Ishikawa (cell line): ENCODE results near the gene ADAMTS16.

ENCODE experiments used
- CEBPB ChIP-seq: IDR thresholded peaks from 2 replicates; pipeline ENCODE4 v1.6.1; 2012
- CREB1 ChIP-seq: IDR thresholded peaks from 2 replicates; pipeline ENCODE4 v1.6.1; 2012; ENCODE audit warnings: low read depth
- EGR1 ChIP-seq: IDR thresholded peaks from 2 replicates; pipeline ENCODE4 v1.6.1; 2012
- EP300 ChIP-seq: IDR thresholded peaks from 2 replicates; pipeline ENCODE4 v1.6.1; 2012; ENCODE audit warnings: borderline replicate concordance
- FOXM1 ChIP-seq: IDR thresholded peaks from 2 replicates; pipeline ENCODE4 v1.6.1; 2012; ENCODE audit warnings: low read depth, borderline replicate concordance
- NFIC ChIP-seq: IDR thresholded peaks from 2 replicates; pipeline ENCODE4 v1.6.1; 2012
- RAD21 ChIP-seq: IDR thresholded peaks from 2 replicates; pipeline ENCODE4 v1.6.1; 2012; ENCODE audit warnings: low read depth
- TAF1 ChIP-seq: IDR thresholded peaks from 2 replicates; pipeline ENCODE4 v1.6.1; 2012; ENCODE audit warnings: low read depth, mild to moderate bottlenecking
- TCF12 ChIP-seq: IDR thresholded peaks from 2 replicates; pipeline ENCODE4 v1.6.1; 2012; ENCODE audit warnings: low read depth
- TEAD4 ChIP-seq: IDR thresholded peaks from 2 replicates; pipeline ENCODE4 v1.6.1; 2012
- YY1 ChIP-seq: IDR thresholded peaks from 2 replicates; pipeline ENCODE4 v1.6.1; 2012; ENCODE audit warnings: low read depth
- ZBTB7A ChIP-seq: IDR thresholded peaks from 2 replicates; pipeline ENCODE4 v1.6.1; 2012; ENCODE audit warnings: low read depth
- TF ChIP-seq, protein P1 (sequence below): IDR thresholded peaks from 2 replicates; pipeline ENCODE4 v1.6.1; 2012
- TF ChIP-seq, protein P2 (sequence below): IDR thresholded peaks from 2 replicates; pipeline ENCODE4 v1.6.1; 2012
- TF ChIP-seq, protein P3 (sequence below): IDR thresholded peaks from 2 replicates; pipeline ENCODE4 v1.6.1; 2012; ENCODE audit warnings: low read depth, mild to moderate bottlenecking

Gene ADAMTS16

DNA sequence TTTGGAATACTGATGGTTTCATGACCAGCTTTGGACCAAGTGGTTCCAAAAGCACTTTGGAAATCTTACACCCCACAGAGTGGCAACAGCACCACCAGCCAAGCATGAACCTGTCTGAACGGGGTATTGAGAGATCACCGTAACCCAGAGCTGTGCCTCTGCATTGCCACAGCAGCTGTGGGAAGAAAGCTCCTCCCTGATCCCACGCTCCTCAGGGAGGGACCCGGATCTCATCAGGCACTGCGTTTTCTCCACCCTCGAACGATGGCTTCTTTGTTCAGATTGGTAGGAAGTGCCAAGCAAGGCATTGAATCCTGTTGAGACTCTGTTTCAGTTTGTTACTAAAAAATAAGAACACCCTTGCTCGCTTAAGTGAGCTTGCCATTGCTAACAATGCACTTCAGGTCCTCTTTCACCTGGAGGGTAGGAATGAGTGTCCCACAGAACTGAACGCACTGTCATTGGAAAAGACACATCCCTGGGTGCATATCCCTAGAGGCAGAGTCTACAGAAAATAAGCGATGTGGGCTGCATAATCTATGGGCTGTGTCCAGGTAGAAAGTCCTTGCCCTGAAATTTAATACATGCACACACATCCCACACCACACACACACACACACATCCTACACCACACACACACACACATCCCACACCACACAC lies 164.4 kb downstream of the ADAMTS16 start:
- no peak for TF ChIP-seq EP300
- TF ChIP-seq, protein P1, sequence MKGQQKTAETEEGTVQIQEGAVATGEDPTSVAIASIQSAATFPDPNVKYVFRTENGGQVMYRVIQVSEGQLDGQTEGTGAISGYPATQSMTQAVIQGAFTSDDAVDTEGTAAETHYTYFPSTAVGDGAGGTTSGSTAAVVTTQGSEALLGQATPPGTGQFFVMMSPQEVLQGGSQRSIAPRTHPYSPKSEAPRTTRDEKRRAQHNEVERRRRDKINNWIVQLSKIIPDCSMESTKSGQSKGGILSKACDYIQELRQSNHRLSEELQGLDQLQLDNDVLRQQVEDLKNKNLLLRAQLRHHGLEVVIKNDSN: no peak
- TF ChIP-seq CEBPB: no peak
- TF ChIP-seq RAD21: no peak
- TF ChIP-seq TAF1: no peak
- TF ChIP-seq, protein P2, sequence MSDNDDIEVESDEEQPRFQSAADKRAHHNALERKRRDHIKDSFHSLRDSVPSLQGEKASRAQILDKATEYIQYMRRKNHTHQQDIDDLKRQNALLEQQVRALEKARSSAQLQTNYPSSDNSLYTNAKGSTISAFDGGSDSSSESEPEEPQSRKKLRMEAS: no peak
- no peak for TF ChIP-seq CREB1
- no peak for TF ChIP-seq ZBTB7A
- TF ChIP-seq NFIC: no peak
- no peak for TF ChIP-seq FOXM1
- TF ChIP-seq EGR1: no peak
- no peak for TF ChIP-seq TEAD4
- TF ChIP-seq YY1: no peak
- no peak for TF ChIP-seq TCF12
- TF ChIP-seq, protein P3, sequence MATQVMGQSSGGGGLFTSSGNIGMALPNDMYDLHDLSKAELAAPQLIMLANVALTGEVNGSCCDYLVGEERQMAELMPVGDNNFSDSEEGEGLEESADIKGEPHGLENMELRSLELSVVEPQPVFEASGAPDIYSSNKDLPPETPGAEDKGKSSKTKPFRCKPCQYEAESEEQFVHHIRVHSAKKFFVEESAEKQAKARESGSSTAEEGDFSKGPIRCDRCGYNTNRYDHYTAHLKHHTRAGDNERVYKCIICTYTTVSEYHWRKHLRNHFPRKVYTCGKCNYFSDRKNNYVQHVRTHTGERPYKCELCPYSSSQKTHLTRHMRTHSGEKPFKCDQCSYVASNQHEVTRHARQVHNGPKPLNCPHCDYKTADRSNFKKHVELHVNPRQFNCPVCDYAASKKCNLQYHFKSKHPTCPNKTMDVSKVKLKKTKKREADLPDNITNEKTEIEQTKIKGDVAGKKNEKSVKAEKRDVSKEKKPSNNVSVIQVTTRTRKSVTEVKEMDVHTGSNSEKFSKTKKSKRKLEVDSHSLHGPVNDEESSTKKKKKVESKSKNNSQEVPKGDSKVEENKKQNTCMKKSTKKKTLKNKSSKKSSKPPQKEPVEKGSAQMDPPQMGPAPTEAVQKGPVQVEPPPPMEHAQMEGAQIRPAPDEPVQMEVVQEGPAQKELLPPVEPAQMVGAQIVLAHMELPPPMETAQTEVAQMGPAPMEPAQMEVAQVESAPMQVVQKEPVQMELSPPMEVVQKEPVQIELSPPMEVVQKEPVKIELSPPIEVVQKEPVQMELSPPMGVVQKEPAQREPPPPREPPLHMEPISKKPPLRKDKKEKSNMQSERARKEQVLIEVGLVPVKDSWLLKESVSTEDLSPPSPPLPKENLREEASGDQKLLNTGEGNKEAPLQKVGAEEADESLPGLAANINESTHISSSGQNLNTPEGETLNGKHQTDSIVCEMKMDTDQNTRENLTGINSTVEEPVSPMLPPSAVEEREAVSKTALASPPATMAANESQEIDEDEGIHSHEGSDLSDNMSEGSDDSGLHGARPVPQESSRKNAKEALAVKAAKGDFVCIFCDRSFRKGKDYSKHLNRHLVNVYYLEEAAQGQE: no peak

DNA sequence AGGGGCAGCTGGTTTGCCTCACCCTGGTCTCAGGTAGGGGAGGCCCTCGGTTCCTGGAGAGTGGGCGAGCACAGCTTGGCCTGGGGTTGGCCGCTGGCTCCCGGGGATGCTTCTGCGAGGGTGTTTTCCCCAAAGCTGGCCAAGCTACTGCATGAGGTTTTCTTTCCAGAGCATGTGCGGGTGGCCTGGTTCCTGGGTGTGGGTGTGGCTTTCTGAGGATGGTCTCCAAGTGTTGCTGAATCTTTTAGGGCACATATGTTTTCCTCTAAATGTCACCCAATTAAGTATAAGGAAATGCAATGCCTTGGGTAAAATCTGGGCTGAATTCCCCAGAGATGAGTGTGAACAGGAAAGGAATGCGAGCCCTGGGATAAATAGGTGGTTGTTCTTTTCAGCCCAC lies 166.6 kb downstream of the ADAMTS16 start:
- TF ChIP-seq, protein P1: no peak
- no peak for TF ChIP-seq TEAD4
- no peak for TF ChIP-seq RAD21
- no peak for TF ChIP-seq CREB1
- TF ChIP-seq FOXM1: no peak

DNA sequence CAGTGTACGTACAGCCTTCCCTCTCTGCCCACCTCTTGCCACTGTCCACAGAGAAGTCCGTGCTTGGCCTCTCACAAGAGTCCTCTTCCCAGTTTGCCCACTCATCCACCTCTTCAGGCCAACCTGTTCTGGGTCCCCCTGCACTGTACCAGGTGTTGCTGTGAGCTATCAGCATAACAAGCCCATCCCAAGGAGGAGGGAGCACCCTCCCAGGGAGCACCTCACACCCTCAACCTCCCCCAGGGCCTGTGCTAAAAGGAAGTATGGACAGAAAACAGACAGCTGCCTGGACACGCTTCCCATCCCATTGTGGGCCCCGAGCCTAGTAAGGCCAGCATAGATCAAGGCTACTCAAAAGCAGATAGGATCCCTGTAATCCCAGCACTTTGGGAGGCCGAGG lies 168.2 kb downstream of the ADAMTS16 start:
- TF ChIP-seq ZBTB7A (no peak), TCF12 (no peak), CREB1 (no peak), NFIC (no peak), TEAD4 (no peak), FOXM1 (no peak), TAF1 (no peak)
- TF ChIP-seq, protein P2: no peak
- TF ChIP-seq, protein P1: no peak

DNA sequence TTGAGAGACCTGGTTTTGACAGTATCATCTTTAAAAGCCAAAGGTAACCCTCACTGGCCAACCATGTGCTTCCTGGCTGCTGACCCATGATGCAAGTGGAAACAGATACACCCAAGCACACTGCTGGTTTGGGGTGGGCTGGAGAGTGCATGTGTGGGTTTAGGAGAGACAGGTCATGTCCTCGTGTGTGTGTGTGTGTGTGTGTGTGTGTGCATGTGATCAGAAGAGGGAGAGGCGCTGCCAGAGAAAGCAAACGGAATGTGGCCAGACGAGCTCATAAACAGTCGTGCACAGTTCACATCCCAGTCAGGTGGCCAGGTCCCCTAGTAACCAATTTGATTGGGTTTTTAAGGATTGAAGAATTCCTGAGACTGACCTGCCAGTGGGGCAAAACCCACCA lies 169.5 kb downstream of the ADAMTS16 start:
- TF ChIP-seq EP300: no peak
- TF ChIP-seq, protein P3: no peak
- no peak for TF ChIP-seq NFIC
- TF ChIP-seq, protein P2: no peak
- TF ChIP-seq TCF12: no peak
- no peak for TF ChIP-seq RAD21
- TF ChIP-seq, protein P1: no peak
- no peak for TF ChIP-seq CEBPB

DNA sequence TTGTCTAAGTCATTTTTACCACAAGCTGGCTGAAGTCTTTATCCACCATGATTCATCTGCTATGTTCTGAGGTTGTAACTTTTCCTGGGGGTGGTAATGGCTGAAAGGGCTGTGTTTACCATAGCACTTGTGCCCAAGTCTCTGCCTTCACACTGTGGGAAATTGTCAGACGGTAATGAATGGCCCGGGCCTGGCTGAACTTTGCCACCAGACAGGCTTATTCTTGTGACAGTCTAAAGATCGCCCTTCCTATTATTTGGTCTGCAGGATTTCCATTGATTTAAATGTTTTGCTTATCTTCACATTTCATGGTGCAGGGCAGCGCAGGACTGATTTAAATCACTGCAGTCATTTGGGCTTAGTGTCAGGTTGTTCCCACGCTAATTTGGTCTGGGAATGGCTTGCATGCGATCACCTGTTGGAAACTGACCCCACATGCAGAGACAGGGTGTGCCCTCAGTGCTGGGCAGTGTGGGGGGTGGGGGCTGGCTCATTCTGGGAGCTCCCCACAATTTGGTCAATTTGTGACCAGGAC lies 173.0 kb downstream of the ADAMTS16 start:
- TF ChIP-seq TEAD4: no peak
- no peak for TF ChIP-seq NFIC
- no peak for TF ChIP-seq CREB1
- TF ChIP-seq, protein P2: no peak
- no peak for TF ChIP-seq TAF1
- no peak for TF ChIP-seq FOXM1
- TF ChIP-seq RAD21: no peak
- no peak for TF ChIP-seq TCF12
- no peak for TF ChIP-seq CEBPB
- TF ChIP-seq, protein P3: no peak
- TF ChIP-seq YY1: no peak
- TF ChIP-seq, protein P1: no peak
- no peak for TF ChIP-seq ZBTB7A
- no peak for TF ChIP-seq EP300
- TF ChIP-seq EGR1: no peak
